K562 (cell line): Measurements from ENCODE around the gene MAK. TPM values are rescaled to one million over a fixed set of nuclear protein-coding genes. Genes with fewer than 3 reads are reported as not detected.
A peak's percentile ranks its signal among the peaks of the same experiment; 100 is the strongest.

Source experiments
- ATAC-seq: fragments of 200-7000 bp; cut with Tn5 transposase; 3 replicates; pipeline ENCODE4 v1.9.1; 2020; ENCODE audit warnings: moderate library complexity
- BruUV-seq: library from RNA; stranded (reverse); fragments of 400-500 nt; replicated peaks from 2 replicates; lab custom pipeline; 2021; lab: Mats Ljungman, UMichigan
- CTCF ChIA-PET: fragments of 300-600 bp; formaldehyde crosslinking; extraction: SDS; loops from one replicate; lab custom pipeline; 2021; ENCODE audit warnings: low intra/inter-chr PET ratio; lab: Yijun Ruan, JAX
- POLR2A ChIA-PET: fragments of 300-600, 350-650 bp; sonication (Branson Sonifier 250); formaldehyde crosslinking; extraction: SDS; loops from one replicate; lab custom pipeline; 2021; ENCODE audit warnings: antibody characterized with exemption, inconsistent platforms; lab: Yijun Ruan, JAX
- DNase-seq, 4 experiments: peaks; one replicate each; pipeline versions ENCODE4 v3.0.0 to v3.0.0-alpha.2; 2011 to 2018; ENCODE audit warnings: low spot score in 3 of 4, mixed read lengths in 3 of 4; ENCODE audit errors: extremely low read depth in 1 of 4
- FAIRE-seq: peaks from 2 replicates; lab custom pipeline; 2011; peaks lifted over from hg19 to GRCh38; lab: Jason Lieb, UNC
- H2AFZ ChIP-seq: 2 replicates; pipeline ENCODE4 v1.6.0; 2011; ENCODE audit warnings: low read depth, low read length, control low read depth, inconsistent platforms
- H3K27ac ChIP-seq: fragments of 200-600 bp; 3 replicates; pipeline ENCODE4 v1.8.0; 2011; ENCODE audit warnings: low read depth, mild to moderate bottlenecking, control low read depth, inconsistent platforms, low read length, moderate library complexity, mixed read lengths; ENCODE audit errors: extremely low read depth
- H3K27me3 ChIP-seq, 2 experiments: fragments of 300-600 bp in 1 of 2; 2 replicates in 1 of 2; 3 replicates in 1 of 2; pipeline versions ENCODE4 v1.6.0 to v1.8.0; 2011; ENCODE audit warnings: inconsistent platforms in 2 of 2, low read length in 2 of 2, mild to moderate bottlenecking in 1 of 2, mixed read lengths in 1 of 2, moderate library complexity in 1 of 2; ENCODE audit not compliant: control insufficient read depth in 2 of 2, insufficient read depth in 2 of 2
- H3K36me3 ChIP-seq: fragments of 300-600 bp; 3 replicates; pipeline ENCODE4 v1.8.0; 2011; ENCODE audit warnings: mild to moderate bottlenecking, low read length, inconsistent platforms; ENCODE audit not compliant: control insufficient read depth, insufficient read depth
- H3K4me1 ChIP-seq, 2 experiments: fragments of 200-600 bp in 1 of 2; replicated peaks in 1 of 2; 2 replicates in 1 of 2; 3 replicates in 1 of 2; pipeline versions ENCODE4 v1.5.1 to v1.8.0; 2011; ENCODE audit warnings: inconsistent platforms in 2 of 2, low read length in 2 of 2, mild to moderate bottlenecking in 1 of 2, mixed read lengths in 1 of 2, moderate library complexity in 1 of 2; ENCODE audit not compliant: control insufficient read depth in 2 of 2, insufficient read depth in 2 of 2
- H3K4me2 ChIP-seq: 2 replicates; pipeline ENCODE4 v1.6.1; 2011; ENCODE audit warnings: low read length, control low read depth, inconsistent platforms, mixed read lengths; ENCODE audit not compliant: insufficient read depth
- H3K4me3 ChIP-seq: fragments of 200-600 bp; sonication (generic), shearing (Covaris generic); 2 replicates; pipeline ENCODE4 v1.5.1; 2016; ENCODE audit warnings: control low read depth, inconsistent platforms
- H3K79me2 ChIP-seq: fragments of 200-600 bp; 3 replicates; pipeline ENCODE4 v1.8.0; 2011; ENCODE audit warnings: low read length, inconsistent platforms; ENCODE audit not compliant: control insufficient read depth, insufficient read depth
- H3K9ac ChIP-seq, 2 experiments: 2 replicates each; pipeline versions ENCODE4 v1.6.0 to v1.6.1; 2011; ENCODE audit warnings: low read depth in 2 of 2, low read length in 2 of 2, control low read depth in 1 of 2, inconsistent platforms in 1 of 2, mild to moderate bottlenecking in 1 of 2, mixed read lengths in 1 of 2; ENCODE audit not compliant: insufficient read depth in 1 of 2
- H3K9me1 ChIP-seq: one replicate; pipeline ENCODE4 v1.6.0; 2011; ENCODE audit warnings: inconsistent platforms, mild to moderate bottlenecking, low read length, moderate library complexity; ENCODE audit not compliant: control insufficient read depth, insufficient read depth
- H3K9me3 ChIP-seq: replicated peaks from 2 replicates; pipeline ENCODE4 v1.5.1; 2011; ENCODE audit warnings: low read depth, low read length, inconsistent platforms; ENCODE audit not compliant: control insufficient read depth, insufficient read depth
- H4K20me1 ChIP-seq: replicated peaks from 2 replicates; pipeline ENCODE4 v1.6.1; 2011; ENCODE audit warnings: low read length, inconsistent platforms, mixed read lengths; ENCODE audit not compliant: control insufficient read depth, insufficient read depth
- ATF7 ChIP-seq: fragments of 450-650 bp; IDR thresholded peaks from 2 replicates; pipeline ENCODE4 v1.7.1; 2014; ENCODE audit warnings: mild to moderate bottlenecking, moderate library complexity
- BHLHE40 ChIP-seq: IDR thresholded peaks from 2 replicates; pipeline ENCODE4 v1.6.1; 2011; ENCODE audit warnings: low read length, improper control_type of control experiment
- CBFA2T3 ChIP-seq: fragments of 450-650 bp; IDR thresholded peaks from 2 replicates; pipeline ENCODE4 v1.6.1; 2017
- EHMT2 ChIP-seq: fragments of 450-650 bp; IDR thresholded peaks from 2 replicates; pipeline ENCODE4 v1.6.1; 2018; ENCODE audit warnings: antibody characterized with exemption
- EP400 ChIP-seq: fragments of 450-650 bp; IDR thresholded peaks from 2 replicates; pipeline ENCODE4 v1.6.1; 2017; ENCODE audit warnings: antibody characterized with exemption, mild to moderate bottlenecking, moderate library complexity
- KDM5B ChIP-seq: fragments of 200-600 bp; sonication (generic); IDR thresholded peaks from 2 replicates; pipeline ENCODE4 v1.6.1; 2012; ENCODE audit warnings: low read depth, mild to moderate bottlenecking, moderate library complexity, low read length, control low read depth, inconsistent platforms; ENCODE audit not compliant: insufficient replicate concordance
- KLF6 ChIP-seq: fragments of 250-450 bp; sonication (Bioruptor Pico); IDR thresholded peaks from 2 replicates; pipeline ENCODE4 v1.4.0; 2020; ENCODE audit warnings: mild to moderate bottlenecking, moderate library complexity, borderline replicate concordance
- NEUROD1 ChIP-seq: fragments of 150-350 bp; IDR thresholded peaks from 2 replicates; pipeline ENCODE4 v1.6.1; 2014; ENCODE audit warnings: borderline replicate concordance, low read length, low read depth; ENCODE audit not compliant: partially characterized antibody
- PRMT5 ChIP-seq: sonication (generic); formaldehyde crosslinking; IDR thresholded peaks from 2 replicates; pipeline ENCODE4 v1.5.0; 2020; ENCODE audit warnings: missing genetic modification reagents
- PTTG1 ChIP-seq: fragments of 450-650 bp; IDR thresholded peaks from 2 replicates; pipeline ENCODE4 v1.6.1; 2016; ENCODE audit warnings: low read depth, mild to moderate bottlenecking, missing genetic modification characterization, missing compliant biosample characterization
- PYGO2 ChIP-seq: fragments of 450-650 bp; IDR thresholded peaks from 2 replicates; pipeline ENCODE4 v1.6.1; 2016; ENCODE audit warnings: mild to moderate bottlenecking, missing genetic modification characterization, moderate library complexity, missing compliant biosample characterization
- RBM17 ChIP-seq: fragments of 200-400 bp; formaldehyde crosslinking; IDR thresholded peaks from 2 replicates; pipeline ENCODE4 v1.6.1; 2017; ENCODE audit warnings: low read depth, mild to moderate bottlenecking, low read length, borderline replicate concordance
- RBM22 ChIP-seq: fragments of 200-400 bp; formaldehyde crosslinking; IDR thresholded peaks from 2 replicates; pipeline ENCODE4 v1.6.1; 2018; ENCODE audit warnings: low read length, low read depth; ENCODE audit not compliant: poor library complexity, severe bottlenecking
- SPI1 ChIP-seq: IDR thresholded peaks from 2 replicates; pipeline ENCODE4 v1.6.1; 2011; ENCODE audit warnings: low read depth, low read length, control low read depth, borderline replicate concordance
- SREBF1 ChIP-seq: fragments of 150-350 bp; IDR thresholded peaks from 2 replicates; pipeline ENCODE4 v1.6.1; 2014; ENCODE audit warnings: antibody characterized with exemption, low read depth, low read length, borderline replicate concordance
- ZNF668 ChIP-seq: fragments of 250-450 bp; sonication (Bioruptor Pico); IDR thresholded peaks from 2 replicates; pipeline ENCODE4 v1.8.0; 2022; ENCODE audit warnings: mild to moderate bottlenecking, inconsistent platforms
- ZSCAN32 ChIP-seq: fragments of 450-650 bp; formaldehyde crosslinking; IDR thresholded peaks from 2 replicates; pipeline ENCODE4 v1.4.0; 2020; ENCODE audit warnings: mild to moderate bottlenecking, moderate library complexity
- WGBS: fragments of 100-300 bp; shearing (Covaris generic); methylation state at CpG from one replicate; pipeline ENCODE4 v1.1.6; 2016; ENCODE audit warnings: low coverage, mixed read lengths; ENCODE audit not compliant: insufficient coverage; ENCODE audit errors: missing lambda C conversion rate; 5-methylcytosine and 5-hydroxymethylcytosine counted together
- in situ Hi-C: fragments of 300-500 bp; cut with MboI; formaldehyde crosslinking; loops from 4 replicates; pipeline ENCODE4 v1.15.0; 2018; ENCODE audit warnings: inconsistent platforms, mixed read lengths
- intact Hi-C: fragments of 100-400 bp; cut with micrococcal nuclease; formaldehyde crosslinking; loops from 2 replicates; pipeline ENCODE4 v1.14.2; 2022
- polyA plus RNA-seq, 8 experiments: library from polyadenylated mRNA; depleted of rRNA in 4 of 8; stranded (reverse) in 5 of 8; unstranded in 3 of 8; fragments of >200 nt; fragmentation: Nextera tagmentation in 2 of 8; fragmentation: Illumina TruSeq in 1 of 8; extraction: Ambion mirVana in 2 of 8; extraction: Trizol in 1 of 8; gene quantifications; 2 replicates each; pipeline versions ENCODE4 v1.2.1 to v1.2.3, GENCODE V29; 2011 to 2014; ENCODE audit warnings: inconsistent platforms in 1 of 8, missing spikeins in 1 of 8
- total RNA-seq, 7 experiments: library from RNA; depleted of rRNA in 6 of 7; stranded (reverse); fragments of >200 nt in 6 of 7; fragmentation: Illumina TruSeq in 2 of 7; extraction: Trizol in 2 of 7; gene quantifications; 2 replicates each; pipeline versions ENCODE4 v1.2.1 to v1.2.3, GENCODE V29; 2011 to 2021; ENCODE audit warnings: low replicate concordance in 1 of 7
- TF ChIP-seq, protein P1 (sequence below): fragments of 250-450 bp; sonication (Bioruptor Pico); IDR thresholded peaks from 2 replicates; pipeline ENCODE4 v1.8.0; 2021; ENCODE audit warnings: mild to moderate bottlenecking, moderate library complexity
- TF ChIP-seq, protein P2 (sequence below): sonication (generic); formaldehyde crosslinking; IDR thresholded peaks from 2 replicates; pipeline ENCODE4 v1.8.1; 2023; ENCODE audit warnings: mild to moderate bottlenecking, missing genetic modification reagents
- TF ChIP-seq, protein P3 (sequence below): sonication (generic); formaldehyde crosslinking; IDR thresholded peaks from 2 replicates; pipeline ENCODE4 v1.5.0; 2020; ENCODE audit warnings: missing genetic modification reagents

Gene MAK
- total and polyA plus RNA-seq, 9 of the 15 experiments (the other 6 are each of a cell fraction or from before 2014, with no cell fraction given), result 0.25 to 1.1 (median 0.53) TPM

DNA sequence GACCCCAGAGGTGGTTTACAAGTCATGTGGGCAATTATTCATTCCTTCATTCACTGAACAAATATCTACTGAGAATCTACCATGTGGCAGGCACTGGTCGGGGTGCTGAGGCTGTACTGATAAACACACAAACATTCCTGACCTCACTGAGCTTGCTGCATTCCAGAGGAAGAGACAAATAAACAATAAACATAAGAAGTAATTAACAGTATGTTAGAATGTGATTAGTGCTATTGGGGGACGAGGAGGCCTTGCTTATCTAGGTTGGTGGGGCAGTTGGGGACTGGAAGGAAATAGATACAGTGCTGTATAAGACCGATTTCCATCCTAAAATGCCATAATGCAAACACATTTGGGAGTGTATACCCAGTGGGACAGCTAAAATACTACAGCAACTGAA is 44.1 kb downstream of the MAK start (continued):
- TF ChIP-seq, protein P1, sequence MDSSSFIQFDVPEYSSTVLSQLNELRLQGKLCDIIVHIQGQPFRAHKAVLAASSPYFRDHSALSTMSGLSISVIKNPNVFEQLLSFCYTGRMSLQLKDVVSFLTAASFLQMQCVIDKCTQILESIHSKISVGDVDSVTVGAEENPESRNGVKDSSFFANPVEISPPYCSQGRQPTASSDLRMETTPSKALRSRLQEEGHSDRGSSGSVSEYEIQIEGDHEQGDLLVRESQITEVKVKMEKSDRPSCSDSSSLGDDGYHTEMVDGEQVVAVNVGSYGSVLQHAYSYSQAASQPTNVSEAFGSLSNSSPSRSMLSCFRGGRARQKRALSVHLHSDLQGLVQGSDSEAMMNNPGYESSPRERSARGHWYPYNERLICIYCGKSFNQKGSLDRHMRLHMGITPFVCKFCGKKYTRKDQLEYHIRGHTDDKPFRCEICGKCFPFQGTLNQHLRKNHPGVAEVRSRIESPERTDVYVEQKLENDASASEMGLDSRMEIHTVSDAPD, result no peak
- peak; percentile 90 for TF ChIP-seq CBFA2T3
- TF ChIP-seq, all 486 proteins: peak for 22

DNA sequence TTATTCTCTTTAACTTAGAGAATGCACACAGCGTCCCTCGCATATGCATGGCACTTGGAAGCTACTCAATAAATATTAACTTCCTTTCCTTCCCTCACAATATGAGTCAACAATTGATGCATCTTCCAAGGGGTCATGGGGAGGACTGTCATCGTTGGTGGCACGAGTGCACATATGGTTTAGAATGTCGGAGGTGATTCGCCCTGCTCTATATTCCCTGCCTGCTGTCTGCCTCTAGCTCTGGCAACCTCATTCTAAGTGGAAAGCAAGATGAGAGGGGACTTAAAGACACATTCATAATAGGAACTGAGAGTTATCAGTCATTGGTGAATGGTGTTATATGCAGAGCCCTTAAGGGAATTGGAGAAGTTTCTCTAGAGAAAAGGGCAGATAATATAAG is 44.6 kb downstream of the MAK start:
- no peak for ATAC-seq
- TF ChIP-seq, protein P2, sequence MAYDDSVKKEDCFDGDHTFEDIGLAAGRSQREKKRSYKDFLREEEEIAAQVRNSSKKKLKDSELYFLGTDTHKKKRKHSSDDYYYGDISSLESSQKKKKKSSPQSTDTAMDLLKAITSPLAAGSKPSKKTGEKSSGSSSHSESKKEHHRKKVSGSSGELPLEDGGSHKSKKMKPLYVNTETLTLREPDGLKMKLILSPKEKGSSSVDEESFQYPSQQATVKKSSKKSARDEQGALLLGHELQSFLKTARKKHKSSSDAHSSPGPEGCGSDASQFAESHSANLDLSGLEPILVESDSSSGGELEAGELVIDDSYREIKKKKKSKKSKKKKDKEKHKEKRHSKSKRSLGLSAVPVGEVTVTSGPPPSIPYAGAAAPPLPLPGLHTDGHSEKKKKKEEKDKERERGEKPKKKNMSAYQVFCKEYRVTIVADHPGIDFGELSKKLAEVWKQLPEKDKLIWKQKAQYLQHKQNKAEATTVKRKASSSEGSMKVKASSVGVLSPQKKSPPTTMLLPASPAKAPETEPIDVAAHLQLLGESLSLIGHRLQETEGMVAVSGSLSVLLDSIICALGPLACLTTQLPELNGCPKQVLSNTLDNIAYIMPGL (CRISPR knock-in tag), result no peak
- TF ChIP-seq, protein P3, sequence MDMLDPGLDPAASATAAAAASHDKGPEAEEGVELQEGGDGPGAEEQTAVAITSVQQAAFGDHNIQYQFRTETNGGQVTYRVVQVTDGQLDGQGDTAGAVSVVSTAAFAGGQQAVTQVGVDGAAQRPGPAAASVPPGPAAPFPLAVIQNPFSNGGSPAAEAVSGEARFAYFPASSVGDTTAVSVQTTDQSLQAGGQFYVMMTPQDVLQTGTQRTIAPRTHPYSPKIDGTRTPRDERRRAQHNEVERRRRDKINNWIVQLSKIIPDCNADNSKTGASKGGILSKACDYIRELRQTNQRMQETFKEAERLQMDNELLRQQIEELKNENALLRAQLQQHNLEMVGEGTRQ (CRISPR knock-in tag), result no peak
- TF ChIP-seq RBM22 (no peak), PTTG1 (tag) (no peak), NEUROD1 (no peak), EHMT2 (no peak), ATF7 (no peak), ZNF668 (no peak), PYGO2 (tag) (no peak), ZSCAN32 (CRISPR knock-in tag) (no peak), RBM17 (no peak), SPI1 (no peak), KDM5B (no peak), BHLHE40 (no peak), KLF6 (CRISPR knock-in tag) (no peak), PRMT5 (CRISPR knock-in tag) (no peak), SREBF1 (no peak), EP400 (no peak)

More for the DNA sequence above, 44.6 kb downstream of the MAK start:
- intact Hi-C loops (no loop called here), in situ Hi-C loops (no loop called here)
- Histone ChIP-seq H3K9ac (no peak overlapping the region), H3K4me2 (peak overlapping the region; percentile 14; the same call in 1 of the 2 replicates), H3K36me3 (peaks cover 2% of the 10 kb centered on the region; the same call in 2 of the 3 replicates), H3K9me3 (no peaks in the 10 kb centered on the region), H3K9me1 (no peaks in the 10 kb centered on the region), H3K4me1 (peaks cover 0 to 3% of the 10 kb centered on the region in 2 experiments; a peak in 2 of 5 replicates), H4K20me1 (no peaks in the 10 kb centered on the region), H3K4me3 (no peak overlapping the region), H3K27ac (no peak overlapping the region; the same call in 2 of the 3 replicates), H3K27me3 (no peaks in the 10 kb centered on the region), H2AFZ (no peak overlapping the region), H3K79me2 (no peaks in the 10 kb centered on the region)
- 82% methylated on average over 6 of the region's 6 CpGs for WGBS
- BruUV-seq, result no TSS peak
- CTCF ChIA-PET, result no interaction called here
- FAIRE-seq (no peak), DNase-seq (no peak)
- POLR2A ChIA-PET, result interaction anchor here (0.6 to 1.5 kb wide), 5 partner anchors 8 to 682 kb away, joined by 3 to 5 read pairs (median 3); no protein-coding TSS in a partner anchor
